CD14-positive monocyte (primary cell): ENCODE results near the gene FKBP9. TPM values are rescaled to one million over a fixed set of nuclear protein-coding genes. Genes with fewer than 3 reads are reported as not detected.

Experiments used
- DNase-seq, 3 donors: peaks; one replicate each; pipeline ENCODE4 v3.0.0-alpha.2; 2011 to 2022
- H2AFZ ChIP-seq: 2 replicates; pipeline ENCODE4 v1.6.0; 2012; ENCODE audit warnings: mild to moderate bottlenecking, low read depth, low read length, inconsistent platforms; ENCODE audit not compliant: insufficient read depth, poor library complexity, severe bottlenecking
- H3K27ac ChIP-seq, 2 donors: 1 replicate in 1 of 2; 2 replicates in 1 of 2; pipeline ENCODE4 v1.5.1; 2012 to 2013; ENCODE audit warnings: low read length in 2 of 2, control low read depth in 1 of 2, inconsistent platforms in 1 of 2, low read depth in 1 of 2, mild to moderate bottlenecking in 1 of 2
- H3K27me3 ChIP-seq, 2 donors: one replicate each; pipeline versions ENCODE4 v1.6.0 to v1.6.1; 2011 to 2013; ENCODE audit warnings: low read length in 2 of 2; ENCODE audit not compliant: control insufficient read depth in 2 of 2, insufficient read depth in 2 of 2
- H3K36me3 ChIP-seq, 2 donors: replicated peaks in 1 of 2; 1 replicate in 1 of 2; 2 replicates in 1 of 2; pipeline versions ENCODE4 v1.5.1 to v1.6.1; 2012 to 2013; ENCODE audit warnings: low read length in 2 of 2, control low read depth in 1 of 2, inconsistent platforms in 1 of 2, mild to moderate bottlenecking in 1 of 2; ENCODE audit not compliant: insufficient read depth in 2 of 2, control insufficient read depth in 1 of 2
- H3K4me1 ChIP-seq, 2 donors: 1 replicate in 1 of 2; 2 replicates in 1 of 2; pipeline versions ENCODE4 v1.5.1 to v1.6.1; 2012 to 2013; ENCODE audit warnings: low read length in 2 of 2, control low read depth in 1 of 2, inconsistent platforms in 1 of 2, mild to moderate bottlenecking in 1 of 2, moderate library complexity in 1 of 2; ENCODE audit not compliant: insufficient read depth in 2 of 2, control insufficient read depth in 1 of 2
- H3K4me2 ChIP-seq: replicated peaks from 2 replicates; pipeline ENCODE3; 2012; ENCODE audit warnings: low read length, moderate library complexity, mild to moderate bottlenecking; ENCODE audit not compliant: poor library complexity, severe bottlenecking; ENCODE audit errors: extremely low read depth
- H3K4me3 ChIP-seq, 3 experiments: fragments of 200-600 bp in 1 of 3; sonication (generic) in 1 of 3; replicated peaks in 1 of 3; 1 replicate in 2 of 3; 2 replicates in 1 of 3; pipeline ENCODE4 v1.5.1; 2011 to 2013; ENCODE audit warnings: low read length in 3 of 3, mild to moderate bottlenecking in 3 of 3, control low read depth in 2 of 3, low read depth in 2 of 3, inconsistent platforms in 1 of 3, moderate library complexity in 1 of 3
- H3K79me2 ChIP-seq: 2 replicates; pipeline ENCODE4 v1.6.0; 2012; ENCODE audit warnings: mild to moderate bottlenecking, control low read depth, inconsistent platforms, low read length, moderate library complexity; ENCODE audit not compliant: insufficient read depth
- H3K9ac ChIP-seq: 2 replicates; pipeline ENCODE4 v1.6.0; 2017; ENCODE audit warnings: low read length, mild to moderate bottlenecking; ENCODE audit not compliant: insufficient read depth, poor library complexity, severe bottlenecking
- H3K9me3 ChIP-seq, 2 donors: replicated peaks in 1 of 2; 1 replicate in 1 of 2; 2 replicates in 1 of 2; pipeline versions ENCODE4 v1.5.1 to v1.6.1; 2012 to 2013; ENCODE audit warnings: low read length in 2 of 2, control low read depth in 1 of 2; ENCODE audit not compliant: control insufficient read depth in 1 of 2, insufficient read depth in 1 of 2
- H4K20me1 ChIP-seq: 2 replicates; pipeline ENCODE4 v1.6.0; 2012; ENCODE audit warnings: mild to moderate bottlenecking, low read length, control low read depth, moderate library complexity; ENCODE audit not compliant: insufficient read depth
- H3K27ac Mint-ChIP-seq, 7 donors: one replicate each; pipeline ENCODE4 v1.8.0; 2020; ENCODE audit warnings: mild to moderate bottlenecking in 7 of 7, mixed read lengths in 7 of 7, moderate library complexity in 6 of 7, inconsistent platforms in 2 of 7
- H3K27me3 Mint-ChIP-seq, 3 donors: one replicate each; pipeline ENCODE4 v1.8.0; 2021 to 2022; ENCODE audit warnings: low read depth in 3 of 3, mild to moderate bottlenecking in 3 of 3, mixed read lengths in 3 of 3, moderate library complexity in 3 of 3, inconsistent platforms in 1 of 3
- H3K36me3 Mint-ChIP-seq, 2 donors: one replicate each; pipeline ENCODE4 v1.8.0; 2020; ENCODE audit warnings: mixed read lengths in 2 of 2, inconsistent platforms in 1 of 2, mild to moderate bottlenecking in 1 of 2
- H3K4me1 Mint-ChIP-seq: one replicate; pipeline ENCODE4 v1.8.0; 2020; ENCODE audit warnings: mild to moderate bottlenecking, mixed read lengths
- H3K4me3 Mint-ChIP-seq, 2 donors: one replicate each; pipeline ENCODE4 v1.8.0; 2020; ENCODE audit warnings: mild to moderate bottlenecking in 2 of 2, mixed read lengths in 2 of 2, moderate library complexity in 1 of 2
- H3K9me3 Mint-ChIP-seq, 7 donors: one replicate each; pipeline ENCODE4 v1.8.0; 2020 to 2022; ENCODE audit warnings: mixed read lengths in 7 of 7, mild to moderate bottlenecking in 6 of 7, moderate library complexity in 6 of 7, inconsistent platforms in 2 of 7
- WGBS: methylation state at CpG from one replicate; pipeline ENCODE4 v1.1.5; 2013; ENCODE audit warnings: missing lambda C conversion rate; ENCODE audit not compliant: insufficient coverage; 5-methylcytosine and 5-hydroxymethylcytosine counted together
- intact Hi-C, 2 donors: fragments of 100-400 bp; cut with micrococcal nuclease; formaldehyde crosslinking; loops; one replicate each; pipeline versions ENCODE4 v1.15.0 to v1.15.1; 2023
- polyA plus RNA-seq, 3 donors: library from polyadenylated mRNA; depleted of rRNA in 1 of 3; unstranded in 2 of 3; stranded (reverse) in 1 of 3; fragments of 300-500 nt in 2 of 3; fragments of >200 nt in 1 of 3; fragmentation: Illumina TruSeq in 2 of 3; gene quantifications; 1 replicate in 2 of 3; 2 replicates in 1 of 3; pipeline ENCODE4 v1.2.3, GENCODE V29; 2012 to 2021
- small RNA-seq: library from RNA; depleted of rRNA; stranded (forward); fragments of <200 nt; gene quantifications from one replicate; pipeline ENCODE3, GENCODE V24; 2012; ENCODE audit warnings: low read depth; ENCODE audit not compliant: insufficient read length
- TF ChIP-seq, protein P1 (sequence below): fragments of 200-600 bp; IDR thresholded peaks from one replicate; pipeline ENCODE4 v1.8.0; 2022; ENCODE audit warnings: antibody characterized with exemption, mild to moderate bottlenecking

The FKBP9 gene
- polyA plus RNA-seq, 3 donors: 2.9 to 5.6 (median 4.2) TPM

DNA sequence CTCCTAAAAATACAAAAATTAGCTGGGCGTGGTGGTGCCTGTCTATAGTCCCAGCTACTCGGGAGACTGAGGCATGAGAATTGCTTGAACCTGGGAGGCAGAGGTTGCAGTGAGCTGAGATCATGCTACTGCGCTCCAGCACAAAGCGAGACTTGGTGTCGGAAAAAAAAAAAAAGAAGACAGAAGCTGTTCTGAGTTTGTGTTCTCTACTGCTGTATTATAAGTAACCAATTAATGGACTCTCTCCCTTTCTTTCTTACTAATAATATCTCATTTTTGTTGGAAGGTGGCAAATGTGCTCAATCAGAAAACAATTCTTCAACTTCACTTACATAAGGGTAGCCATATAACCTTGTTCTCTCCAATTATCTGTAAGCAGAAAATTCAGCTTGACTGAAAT lies 97.9 kb downstream of the FKBP9 start:
- no peak overlapping the region for H2AFZ ChIP-seq
- H3K4me2 ChIP-seq: no peak overlapping the region
- H3K9me3 ChIP-seq: no peaks in the 10 kb centered on the region
- TF ChIP-seq, protein P1, sequence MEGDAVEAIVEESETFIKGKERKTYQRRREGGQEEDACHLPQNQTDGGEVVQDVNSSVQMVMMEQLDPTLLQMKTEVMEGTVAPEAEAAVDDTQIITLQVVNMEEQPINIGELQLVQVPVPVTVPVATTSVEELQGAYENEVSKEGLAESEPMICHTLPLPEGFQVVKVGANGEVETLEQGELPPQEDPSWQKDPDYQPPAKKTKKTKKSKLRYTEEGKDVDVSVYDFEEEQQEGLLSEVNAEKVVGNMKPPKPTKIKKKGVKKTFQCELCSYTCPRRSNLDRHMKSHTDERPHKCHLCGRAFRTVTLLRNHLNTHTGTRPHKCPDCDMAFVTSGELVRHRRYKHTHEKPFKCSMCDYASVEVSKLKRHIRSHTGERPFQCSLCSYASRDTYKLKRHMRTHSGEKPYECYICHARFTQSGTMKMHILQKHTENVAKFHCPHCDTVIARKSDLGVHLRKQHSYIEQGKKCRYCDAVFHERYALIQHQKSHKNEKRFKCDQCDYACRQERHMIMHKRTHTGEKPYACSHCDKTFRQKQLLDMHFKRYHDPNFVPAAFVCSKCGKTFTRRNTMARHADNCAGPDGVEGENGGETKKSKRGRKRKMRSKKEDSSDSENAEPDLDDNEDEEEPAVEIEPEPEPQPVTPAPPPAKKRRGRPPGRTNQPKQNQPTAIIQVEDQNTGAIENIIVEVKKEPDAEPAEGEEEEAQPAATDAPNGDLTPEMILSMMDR: no peak
- no peak overlapping the region for H3K4me3 ChIP-seq
- peaks cover 40% of the 10 kb centered on the region for H3K4me1 Mint-ChIP-seq
- peaks cover 10 to 12% of the 10 kb centered on the region in 2 donors for H3K36me3 Mint-ChIP-seq
- 100% methylated on average over 2 of the region's 5 CpGs for WGBS
- H3K9ac ChIP-seq: no peak overlapping the region
- H3K27me3 Mint-ChIP-seq: no peaks in the 10 kb centered on the region
- H3K4me1 ChIP-seq: peaks cover 25 to 44% of the 10 kb centered on the region in 2 donors
- peaks cover 78% of the 10 kb centered on the region for H4K20me1 ChIP-seq
- intact Hi-C loops: no loop called here
- H3K27me3 ChIP-seq: no peaks in the 10 kb centered on the region
- H3K27ac ChIP-seq: peak overlapping the region in 1 of 2 donors; percentile 71
- H3K27ac Mint-ChIP-seq: peak overlapping the region; percentile 46 to 82 (median 62)
- H3K79me2 ChIP-seq: peaks cover 92% of the 10 kb centered on the region
- no peak for DNase-seq
- no peak overlapping the region for H3K4me3 Mint-ChIP-seq
- H3K9me3 Mint-ChIP-seq: peaks cover 0 to 3% (median 0%) of the 10 kb centered on the region in 7 donors
- H3K36me3 ChIP-seq: no peaks in the 10 kb centered on the region

Small RNA genes within 50 kb of the gene (small RNA-seq; reads per million reads assigned to genes)
- gene AC083863.1 (not detected), gene RN7SL505P (not detected), gene RNU6-388P (not detected), gene RPS29P14 (not detected)

Other genes starting within 250 kb of the FKBP9 start
- gene KBTBD2, start 65.7 kb upstream of the FKBP9 start, polyA plus RNA-seq: 10 to 100 TPM; 23.7 to 48.4 (median 33.9) TPM
- 10 to 100 TPM; 19.4 to 37.7 (median 29.5) TPM for gene NT5C3A, start 105.3 kb downstream of the FKBP9 start, polyA plus RNA-seq
- 10 to 100 TPM in 1 of 3 donors, 1 to 10 TPM in 2; 6.5 to 12.7 (median 8.7) TPM for gene RP9, start 152.0 kb downstream of the FKBP9 start, polyA plus RNA-seq
- 1 to 10 TPM; 4.9 to 7.5 (median 6.8) TPM for gene BBS9, start 172.1 kb downstream of the FKBP9 start, polyA plus RNA-seq